Bronchial epithelial cell (primary cell): ENCODE results near the gene GAS2L3. TPM values are rescaled to one million over a fixed set of nuclear protein-coding genes. Genes with fewer than 3 reads are reported as not detected.

ENCODE experiments used
- DNase-seq: peaks from one replicate; pipeline ENCODE4 v3.0.0-alpha.2; 2010; ENCODE audit warnings: low read depth
- FAIRE-seq: peaks from 2 replicates; lab custom pipeline; 2011; peaks lifted over from hg19 to GRCh38; lab: Jason Lieb, UNC
- H3K27me3 ChIP-seq: 2 replicates; pipeline ENCODE4 v1.5.1; 2011; ENCODE audit warnings: low read length; ENCODE audit not compliant: control insufficient read depth, insufficient read depth
- H3K36me3 ChIP-seq: 2 replicates; pipeline ENCODE4 v1.5.1; 2011; ENCODE audit warnings: low read length; ENCODE audit not compliant: control insufficient read depth, insufficient read depth
- H3K4me3 ChIP-seq: 2 replicates; pipeline ENCODE4 v1.5.1; 2011; ENCODE audit warnings: mild to moderate bottlenecking, low read depth, low read length, control low read depth
- CTCF ChIP-seq: IDR thresholded peaks from 2 replicates; pipeline ENCODE4 v1.5.1; 2011; ENCODE audit warnings: mild to moderate bottlenecking, moderate library complexity, low read length, control low read depth, inconsistent platforms; ENCODE audit not compliant: insufficient read depth, severe bottlenecking
- total RNA-seq: library from RNA; depleted of rRNA; stranded (reverse); fragments of >200 nt; gene quantifications from 2 replicates; pipeline ENCODE4 v1.2.1, GENCODE V29; 2014

The GAS2L3 gene
- total RNA-seq, 1 donor from 2014 or later: 0.53 TPM

- no peak for TF ChIP-seq CTCF
- Histone ChIP-seq H3K27me3 (no peaks in the 10 kb centered on the region), H3K4me3 (no peak overlapping the region), H3K36me3 (no peaks in the 10 kb centered on the region)
- no peak for DNase-seq
- no peak for FAIRE-seq
Measured at GRCh38 chr12:100671396-100672074, 98.1 kb downstream of the GAS2L3 start.

- DNase-seq (no peak), FAIRE-seq (no peak)
- TF ChIP-seq CTCF: peak; percentile 77
- Histone ChIP-seq H3K4me3 (no peak overlapping the region), H3K27me3 (no peaks in the 10 kb centered on the region), H3K36me3 (no peaks in the 10 kb centered on the region)
Measured at GRCh38 chr12:100672075-100672592, 98.7 kb downstream of the GAS2L3 start.

- Histone ChIP-seq H3K27me3 (peaks cover 2% of the 10 kb centered on the region), H3K4me3 (no peak overlapping the region), H3K36me3 (no peaks in the 10 kb centered on the region)
- no peak for FAIRE-seq
- no peak for DNase-seq
- TF ChIP-seq CTCF: no peak
Measured at GRCh38 chr12:100674036-100674888, 100.8 kb downstream of the GAS2L3 start.

Other genes with a start within 250 kb of the GAS2L3 start
- gene SLC17A8, start 216.6 kb upstream of the GAS2L3 start, total RNA-seq: not detected in 2 replicates
- not detected in 2 replicates for gene NR1H4, start 99.8 kb upstream of the GAS2L3 start, total RNA-seq
- 2.4 TPM in 2 replicates for gene ANO4, start 221.1 kb downstream of the GAS2L3 start, total RNA-seq